HepG2 (cell line): ENCODE measurements around the gene CCN6. TPM values are rescaled to one million over a fixed set of nuclear protein-coding genes. Genes with fewer than 3 reads are reported as not detected.

Source experiments
- AGO2 ChIP-seq: fragments of 200-400 bp; formaldehyde crosslinking; optimal IDR thresholded peaks from 2 replicates; pipeline ENCODE3; 2017; ENCODE audit warnings: mild to moderate bottlenecking, low read depth, low read length, moderate library complexity
- ATF1 ChIP-seq: IDR thresholded peaks from 2 replicates; pipeline ENCODE4 v1.6.1; 2016; ENCODE audit warnings: mild to moderate bottlenecking, control low read depth
- HNF1A ChIP-seq, 2 experiments: sonication (generic) in 1 of 2; formaldehyde crosslinking in 1 of 2; IDR thresholded peaks; 2 replicates each; pipeline versions ENCODE4 v1.4.0 to v1.6.1; 2016 to 2020; ENCODE audit warnings: borderline replicate concordance in 1 of 2, low read depth in 1 of 2, mild to moderate bottlenecking in 1 of 2, missing genetic modification reagents in 1 of 2
- HNRNPUL1 ChIP-seq: fragments of 200-400 bp; formaldehyde crosslinking; IDR thresholded peaks from 2 replicates; pipeline ENCODE4 v1.6.1; 2017; ENCODE audit warnings: low read depth, mild to moderate bottlenecking, low read length, moderate library complexity
- MYC ChIP-seq: sonication (generic); formaldehyde crosslinking; IDR thresholded peaks from 2 replicates; pipeline ENCODE4 v1.9.0; 2021; ENCODE audit warnings: missing genetic modification reagents, borderline replicate concordance
- NCOA2 ChIP-seq: sonication (generic); formaldehyde crosslinking; IDR thresholded peaks from 2 replicates; pipeline ENCODE4 v1.8.0; 2022; ENCODE audit warnings: inconsistent platforms
- NFAT5 ChIP-seq: sonication (generic); formaldehyde crosslinking; IDR thresholded peaks from 2 replicates; pipeline ENCODE4 v1.4.0; 2020; ENCODE audit warnings: missing genetic modification reagents
- PPARG ChIP-seq: conservative IDR thresholded peaks from 2 replicates; pipeline ENCODE4 v1.6.1; 2016; ENCODE audit warnings: missing biosample characterization, missing genetic modification reagents
- PRMT3 ChIP-seq: sonication (generic); formaldehyde crosslinking; IDR thresholded peaks from 2 replicates; pipeline ENCODE4 v1.8.1; 2022; ENCODE audit warnings: low read depth, mild to moderate bottlenecking, moderate library complexity, missing genetic modification reagents, borderline replicate concordance
- RFX1 ChIP-seq: fragments of 450-650 bp; IDR thresholded peaks from 2 replicates; pipeline ENCODE4 v1.6.1; 2017
- TFE3 ChIP-seq: IDR thresholded peaks from 2 replicates; pipeline ENCODE4 v1.6.1; 2016
- ZBTB1 ChIP-seq: sonication (generic); formaldehyde crosslinking; IDR thresholded peaks from 2 replicates; pipeline ENCODE4 v1.4.0; 2020; ENCODE audit warnings: missing genetic modification reagents, borderline replicate concordance
- ZBTB20 ChIP-seq: sonication (generic); formaldehyde crosslinking; IDR thresholded peaks from 2 replicates; pipeline ENCODE4 v1.8.1; 2023; ENCODE audit warnings: missing genetic modification reagents, low read depth, mild to moderate bottlenecking, borderline replicate concordance
- ZNF30 ChIP-seq: sonication (generic); formaldehyde crosslinking; IDR thresholded peaks from 2 replicates; pipeline ENCODE4 v1.5.0; 2020; ENCODE audit warnings: mild to moderate bottlenecking, missing genetic modification reagents
- ZNF331 ChIP-seq: sonication (generic); formaldehyde crosslinking; IDR thresholded peaks from 2 replicates; pipeline ENCODE4 v1.4.0; 2020; ENCODE audit warnings: missing genetic modification reagents
- ZNF589 ChIP-seq: sonication (generic); formaldehyde crosslinking; conservative IDR thresholded peaks from 2 replicates; pipeline ENCODE4 v1.8.0; 2022; ENCODE audit warnings: mild to moderate bottlenecking, moderate library complexity, missing genetic modification reagents
- polyA plus RNA-seq, 8 experiments: library from polyadenylated mRNA; depleted of rRNA in 3 of 8; stranded (reverse) in 7 of 8; unstranded in 1 of 8; fragments of >200 nt; fragmentation: Illumina TruSeq in 4 of 8; extraction: Trizol in 4 of 8; gene quantifications; 2 replicates each; pipeline versions ENCODE4 v1.2.1 to v1.2.3, GENCODE V29; 2011 to 2016; ENCODE audit warnings: low read depth in 4 of 8, missing spikeins in 1 of 8, mixed read lengths in 1 of 8; ENCODE audit not compliant: insufficient read depth in 1 of 8
- total RNA-seq, 5 experiments: library from RNA; depleted of rRNA; stranded (reverse); fragments of >200 nt; fragmentation: Illumina TruSeq; extraction: Trizol; gene quantifications; 2 replicates each; pipeline ENCODE4 v1.2.3, GENCODE V29; 2016; ENCODE audit warnings: low read depth in 1 of 5

Gene CCN6
- total and polyA plus RNA-seq, 2 of the 13 experiments (the other 11 are each of a cell fraction or from before 2014, with no cell fraction given): not detected

GRCh38 chr6:112018619-112019416 is 35.1 kb upstream of the CCN6 start (continued):
- TF ChIP-seq HNF1A (IDR thresholded peaks at IDR 0.05; ENCODE audit: low read depth) (peak; percentile 36; the same call in 1 of the 2 replicates), HNF1A (CRISPR knock-in tag; IDR thresholded peaks at IDR 0.05; ENCODE audit: borderline replicate concordance) (peak; percentile 53; the same call in 1 of the 2 replicates), ZNF589 (CRISPR knock-in tag) (no peak), RFX1 (peak; percentile 90), PPARG (peak; percentile 91), NFAT5 (no peak), TFE3 (no peak; the same call in 1 of the 2 replicates), ZNF30 (CRISPR knock-in tag) (no peak), NCOA2 (CRISPR knock-in tag) (peak; percentile 53; the same call in 1 of the 2 replicates), AGO2 (no peak), MYC (CRISPR knock-in tag) (peak; percentile 51; the same call in 1 of the 2 replicates), ZBTB20 (peak; percentile 45; the same call in 1 of the 2 replicates), ZBTB1 (no peak), ATF1 (CRISPR knock-in tag) (peak; percentile 50; the same call in 1 of the 2 replicates), ZNF331 (CRISPR knock-in tag) (peak; percentile 69; the same call in 1 of the 2 replicates), PRMT3 (peak; percentile 44; the same call in 1 of the 2 replicates), HNRNPUL1 (no peak)
